Liver (tissue), 2 donors: ENCODE measurements around the gene SMIM29.

Experiments
- CTCF ChIP-seq: fragments of 150-350 bp; IDR thresholded peaks from 2 replicates; pipeline ENCODE4 v1.5.1; 2017; ENCODE audit warnings: improper control_type of control experiment, low read depth, low read length; ENCODE audit not compliant: missing input control
- ZBTB33 ChIP-seq: IDR thresholded peaks from 2 replicates; pipeline ENCODE4 v1.6.1; 2016; ENCODE audit warnings: antibody characterized with exemption
- donor health status: healthy.

DNA sequence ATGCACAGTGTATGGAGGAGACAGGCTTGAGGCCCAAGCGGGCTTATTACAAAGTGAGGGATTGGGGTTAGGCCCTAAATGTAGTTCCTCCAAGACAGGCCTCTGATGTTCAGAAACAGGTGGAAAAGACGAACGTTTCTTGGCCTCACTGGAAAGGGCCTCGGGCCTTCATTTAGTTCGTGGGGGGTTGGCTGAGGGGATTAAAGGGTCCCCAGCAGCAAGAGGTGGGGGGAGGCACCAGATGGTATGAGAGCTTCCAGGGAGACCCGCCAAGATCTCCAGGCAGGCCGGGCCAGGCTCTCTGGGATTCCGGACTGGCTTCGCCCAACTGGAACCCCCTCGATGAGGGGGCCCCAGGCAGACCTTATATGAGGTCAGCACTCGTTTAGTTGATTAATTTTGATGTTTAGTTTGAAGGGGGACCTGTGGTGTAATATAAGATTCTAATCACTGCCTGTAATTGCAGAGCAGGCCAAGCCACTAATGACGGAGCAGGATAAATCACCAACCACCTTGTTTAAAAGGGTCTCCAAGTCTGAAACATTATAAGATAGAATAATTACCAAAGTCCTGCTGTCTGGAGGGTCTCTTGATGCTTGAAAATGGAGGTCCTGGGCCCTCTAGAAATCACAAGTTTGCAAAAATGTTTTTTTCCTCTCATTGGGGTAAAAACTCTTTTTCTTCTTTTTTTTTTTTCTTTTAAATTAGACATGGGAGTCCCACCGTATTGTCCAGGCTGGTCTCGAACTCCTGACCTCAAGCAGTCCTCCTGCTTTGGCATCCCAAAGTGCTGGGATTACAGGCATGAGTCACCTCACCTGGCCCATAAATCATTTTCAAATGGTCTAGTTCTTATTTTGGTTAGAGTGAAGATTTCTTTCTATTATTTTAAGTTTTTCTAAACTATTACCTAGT is 10.0 kb downstream of the SMIM29 start:
- TF ChIP-seq CTCF, result no peak
- TF ChIP-seq ZBTB33, result no peak
